Measurements from ENCODE around the gene AKNA.

AKNA gene, protein sequence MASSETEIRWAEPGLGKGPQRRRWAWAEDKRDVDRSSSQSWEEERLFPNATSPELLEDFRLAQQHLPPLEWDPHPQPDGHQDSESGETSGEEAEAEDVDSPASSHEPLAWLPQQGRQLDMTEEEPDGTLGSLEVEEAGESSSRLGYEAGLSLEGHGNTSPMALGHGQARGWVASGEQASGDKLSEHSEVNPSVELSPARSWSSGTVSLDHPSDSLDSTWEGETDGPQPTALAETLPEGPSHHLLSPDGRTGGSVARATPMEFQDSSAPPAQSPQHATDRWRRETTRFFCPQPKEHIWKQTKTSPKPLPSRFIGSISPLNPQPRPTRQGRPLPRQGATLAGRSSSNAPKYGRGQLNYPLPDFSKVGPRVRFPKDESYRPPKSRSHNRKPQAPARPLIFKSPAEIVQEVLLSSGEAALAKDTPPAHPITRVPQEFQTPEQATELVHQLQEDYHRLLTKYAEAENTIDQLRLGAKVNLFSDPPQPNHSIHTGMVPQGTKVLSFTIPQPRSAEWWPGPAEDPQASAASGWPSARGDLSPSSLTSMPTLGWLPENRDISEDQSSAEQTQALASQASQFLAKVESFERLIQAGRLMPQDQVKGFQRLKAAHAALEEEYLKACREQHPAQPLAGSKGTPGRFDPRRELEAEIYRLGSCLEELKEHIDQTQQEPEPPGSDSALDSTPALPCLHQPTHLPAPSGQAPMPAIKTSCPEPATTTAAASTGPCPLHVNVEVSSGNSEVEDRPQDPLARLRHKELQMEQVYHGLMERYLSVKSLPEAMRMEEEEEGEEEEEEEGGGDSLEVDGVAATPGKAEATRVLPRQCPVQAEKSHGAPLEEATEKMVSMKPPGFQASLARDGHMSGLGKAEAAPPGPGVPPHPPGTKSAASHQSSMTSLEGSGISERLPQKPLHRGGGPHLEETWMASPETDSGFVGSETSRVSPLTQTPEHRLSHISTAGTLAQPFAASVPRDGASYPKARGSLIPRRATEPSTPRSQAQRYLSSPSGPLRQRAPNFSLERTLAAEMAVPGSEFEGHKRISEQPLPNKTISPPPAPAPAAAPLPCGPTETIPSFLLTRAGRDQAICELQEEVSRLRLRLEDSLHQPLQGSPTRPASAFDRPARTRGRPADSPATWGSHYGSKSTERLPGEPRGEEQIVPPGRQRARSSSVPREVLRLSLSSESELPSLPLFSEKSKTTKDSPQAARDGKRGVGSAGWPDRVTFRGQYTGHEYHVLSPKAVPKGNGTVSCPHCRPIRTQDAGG (N-terminal part only)

DNA sequence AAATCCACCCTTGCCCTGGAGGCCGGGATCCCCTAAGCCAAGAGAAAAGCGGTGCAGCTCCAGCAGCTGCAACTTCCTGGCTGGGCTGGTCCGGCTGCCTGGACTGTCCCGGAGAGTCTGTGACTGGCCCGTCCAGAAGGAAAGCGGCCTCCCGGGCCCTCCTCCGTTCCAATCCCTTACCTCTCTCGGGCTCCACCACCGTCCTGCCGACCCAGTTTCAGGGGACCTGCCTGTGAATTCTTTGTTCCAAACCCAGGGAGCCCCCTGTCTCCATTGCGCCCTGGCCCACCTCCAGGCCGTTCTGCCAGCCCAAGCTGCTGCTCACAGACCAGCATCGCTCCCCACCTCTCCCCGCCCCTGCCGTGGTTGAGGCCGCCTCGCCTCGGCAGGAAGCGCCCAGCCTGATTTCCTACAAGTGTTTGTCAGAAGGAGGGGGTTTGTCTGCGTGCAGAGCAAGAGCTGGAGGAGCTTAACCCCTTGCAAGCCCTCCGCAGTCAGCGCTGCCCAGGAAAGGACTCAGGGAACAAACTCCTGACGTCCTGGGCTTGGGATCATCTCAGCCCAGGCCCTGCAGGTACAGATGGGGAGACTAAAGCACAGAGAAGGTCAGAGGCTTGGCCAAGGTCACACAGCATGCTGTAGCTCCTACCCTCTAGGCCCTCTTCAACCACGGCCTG is at the start of gene AKNA:
Gene AKNA (minus strand): TSS at position 303 of the 677 bp plus-strand sequence. CDS start 6,649 bp downstream, outside the sequence.
- DNase-seq (ENCODE audit: low spot score): no peak

DNA sequence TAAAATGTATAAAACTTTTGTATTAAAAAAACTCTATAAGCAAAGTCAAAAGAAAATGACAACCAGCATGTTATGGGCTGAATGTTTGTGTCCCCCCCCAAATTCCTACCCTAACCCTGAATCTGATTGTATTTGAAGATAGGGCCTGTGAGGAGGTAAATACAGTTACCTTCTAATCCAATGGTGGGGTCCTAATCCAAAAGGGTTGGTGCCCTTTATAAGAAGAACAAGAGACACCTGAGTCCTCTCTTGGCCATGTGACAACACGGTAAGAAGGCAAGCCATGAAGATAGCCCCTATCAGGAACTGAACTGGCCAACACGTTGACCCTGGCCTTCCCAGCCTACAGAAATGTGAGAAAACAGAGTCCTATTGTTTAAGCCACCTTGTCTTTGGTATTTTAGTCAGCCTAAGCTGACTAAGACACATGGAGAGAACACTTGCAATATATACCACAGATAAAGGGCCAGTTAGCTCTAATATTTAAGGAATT is 49.7 kb upstream of the AKNA start:
- DNase-seq (ENCODE audit: low spot score): no peak

DNA sequence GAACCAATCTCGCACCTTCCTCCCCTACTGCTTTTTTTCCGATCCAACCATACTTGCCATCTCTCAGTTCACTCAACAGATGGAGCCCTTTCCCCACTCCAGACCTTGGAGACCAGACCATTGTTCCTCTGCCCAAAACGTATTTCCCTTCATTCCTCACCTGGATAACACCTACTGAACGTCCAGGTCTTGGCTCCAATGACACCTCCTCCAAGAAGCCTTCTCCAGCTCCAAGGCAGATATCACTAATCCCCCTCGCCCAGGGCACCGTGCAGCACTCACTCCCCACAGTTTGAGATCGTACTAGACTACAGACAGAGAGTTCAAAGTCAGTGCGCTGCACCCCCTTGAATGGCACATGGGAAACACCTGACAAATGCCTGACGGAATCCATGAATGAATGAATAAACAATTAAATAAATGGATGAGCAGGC is 47.1 kb upstream of the AKNA start:
- peak; percentile 49 for DNase-seq (ENCODE audit: low spot score)

DNA sequence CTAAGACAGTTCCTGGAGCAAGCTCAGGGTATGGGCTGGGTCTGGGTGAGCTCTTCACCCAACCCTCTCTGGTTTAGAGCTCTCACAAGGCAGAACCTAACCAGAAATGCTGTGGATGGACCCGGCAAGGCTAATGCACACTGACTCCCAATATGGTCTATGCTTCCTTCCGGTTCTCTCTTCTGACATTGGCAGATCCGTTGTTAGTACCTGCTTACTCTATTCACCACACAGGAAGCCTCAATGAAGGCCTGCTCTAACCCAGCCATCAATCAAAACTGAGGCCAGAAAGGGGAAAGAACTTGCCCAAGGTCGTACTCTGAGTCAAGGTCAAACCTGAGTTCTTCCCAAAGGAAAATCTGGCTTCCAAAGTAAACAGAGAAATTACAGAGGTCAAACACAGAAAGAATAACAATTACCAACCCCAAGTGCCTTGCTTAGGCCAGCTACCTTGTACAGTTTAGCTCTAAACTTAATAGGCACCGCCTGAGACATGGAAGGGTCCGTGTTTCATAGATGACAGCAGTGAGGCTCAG is 46.0 kb upstream of the AKNA start:
- DNase-seq (ENCODE audit: low spot score): no peak

DNA sequence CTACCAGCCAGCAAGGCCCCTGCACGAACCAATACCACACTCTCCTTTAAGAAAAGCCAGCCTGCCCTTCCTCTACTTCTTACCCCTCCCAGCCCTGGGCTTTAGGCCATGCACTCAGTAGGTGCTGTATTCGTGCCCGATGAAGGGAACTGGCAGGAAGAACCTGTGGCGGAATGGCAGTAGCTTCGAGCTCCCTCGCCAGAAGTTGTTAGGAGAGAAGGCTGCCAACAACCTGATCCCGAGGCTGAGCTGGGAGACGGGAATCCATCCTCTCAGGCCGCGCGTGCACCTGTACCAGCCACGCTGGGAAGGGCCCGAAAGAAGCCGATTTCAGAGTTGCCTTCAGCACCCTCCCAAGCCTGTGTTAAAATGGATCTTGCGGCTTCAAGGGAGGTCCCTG is 45.3 kb upstream of the AKNA start:
- DNase-seq (ENCODE audit: low spot score): no peak

DNA sequence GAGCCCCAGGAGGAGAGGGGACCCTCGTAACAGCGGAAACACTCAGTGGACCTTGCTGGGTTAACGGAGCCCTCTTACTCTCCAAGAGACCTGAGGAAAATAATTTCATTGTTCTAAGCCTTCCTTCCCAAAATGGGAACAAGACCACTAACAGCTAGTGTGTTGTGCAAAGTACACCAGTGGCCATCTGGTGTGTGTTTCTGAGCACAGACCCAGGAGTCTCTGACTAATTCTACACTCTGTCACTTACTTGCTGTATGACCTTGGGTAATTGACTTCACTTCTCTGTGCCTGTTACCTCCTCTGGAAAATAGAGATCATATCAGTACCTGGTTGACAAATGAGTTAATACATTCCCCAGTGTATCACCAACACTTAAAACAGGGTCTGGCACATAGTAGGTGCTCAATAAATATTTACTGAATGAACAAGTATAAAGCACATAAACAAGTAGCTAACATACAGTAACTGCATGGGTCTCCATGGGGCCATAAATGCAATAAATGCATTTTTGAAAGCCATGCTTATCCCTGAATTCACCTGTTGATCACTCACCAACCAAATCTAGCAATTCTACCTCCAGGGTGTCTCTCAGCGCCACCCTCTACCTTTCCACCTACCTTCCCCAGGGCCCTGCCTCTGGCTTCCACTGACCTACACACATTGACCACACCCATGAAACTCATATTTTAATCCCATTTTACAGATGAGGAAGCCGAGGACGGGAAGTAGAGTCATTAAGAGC is 44.7 kb upstream of the AKNA start:
- no peak for DNase-seq (ENCODE audit: low spot score)

DNA sequence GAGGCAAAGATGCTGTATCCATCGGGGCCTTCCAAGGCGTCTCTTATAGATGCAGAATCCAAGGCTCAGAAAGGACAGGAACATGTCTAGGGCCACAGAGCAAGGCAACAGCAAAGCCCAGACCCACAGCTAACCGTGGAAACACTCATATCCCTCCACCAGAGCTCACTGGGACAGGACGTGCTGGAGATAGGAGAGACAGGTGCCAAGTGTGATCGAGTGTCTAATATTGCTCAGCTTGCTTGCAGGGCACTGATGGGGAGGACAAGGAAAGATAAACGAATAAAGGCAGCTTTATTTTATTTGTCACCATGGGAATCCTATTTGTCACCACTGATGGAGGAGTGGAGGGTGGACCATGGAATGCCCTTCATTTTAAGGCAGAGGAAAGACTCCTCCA is 44.0 kb upstream of the AKNA start:
- DNase-seq (ENCODE audit: low spot score): no peak

DNA sequence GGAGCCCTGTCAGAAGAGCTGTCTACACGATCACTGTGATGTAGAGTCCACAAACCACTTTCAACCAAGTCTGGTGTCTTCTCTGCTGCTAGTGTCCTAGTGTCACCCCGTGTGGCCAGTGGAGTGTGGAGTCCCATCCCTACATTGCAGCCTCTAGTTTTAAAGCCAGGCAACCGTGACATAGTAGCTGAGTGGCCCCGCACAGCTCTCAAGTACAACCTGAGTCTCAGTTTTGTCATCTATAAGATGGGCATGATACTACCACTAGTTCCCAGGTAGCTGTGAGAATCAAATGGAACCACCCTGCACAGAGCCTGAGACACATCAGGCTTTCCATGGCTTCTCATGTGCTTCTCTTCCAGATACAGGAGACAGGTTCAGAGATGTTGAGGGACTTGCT is 43.2 kb upstream of the AKNA start:
- DNase-seq (ENCODE audit: low spot score): no peak

DNA sequence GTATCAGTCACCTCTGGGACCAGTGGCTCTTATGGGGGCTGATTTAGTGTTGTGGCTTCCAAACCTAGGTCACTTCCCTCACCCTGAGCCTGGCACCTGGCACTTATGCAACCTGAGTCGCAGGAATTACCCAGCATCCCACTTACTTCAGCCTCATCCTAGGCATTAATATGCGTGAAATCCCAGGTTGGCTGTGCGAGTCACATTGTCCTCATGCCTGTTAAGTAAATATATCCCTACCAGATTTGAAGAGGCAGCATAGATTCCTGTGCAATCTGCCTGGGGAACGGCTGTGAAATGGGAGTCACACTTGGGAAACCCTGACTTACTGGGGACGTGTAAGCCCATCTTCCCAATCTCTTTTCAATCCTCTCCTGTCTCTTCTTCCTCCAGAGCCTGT is 42.7 kb upstream of the AKNA start:
- no peak for DNase-seq (ENCODE audit: low spot score)

DNA sequence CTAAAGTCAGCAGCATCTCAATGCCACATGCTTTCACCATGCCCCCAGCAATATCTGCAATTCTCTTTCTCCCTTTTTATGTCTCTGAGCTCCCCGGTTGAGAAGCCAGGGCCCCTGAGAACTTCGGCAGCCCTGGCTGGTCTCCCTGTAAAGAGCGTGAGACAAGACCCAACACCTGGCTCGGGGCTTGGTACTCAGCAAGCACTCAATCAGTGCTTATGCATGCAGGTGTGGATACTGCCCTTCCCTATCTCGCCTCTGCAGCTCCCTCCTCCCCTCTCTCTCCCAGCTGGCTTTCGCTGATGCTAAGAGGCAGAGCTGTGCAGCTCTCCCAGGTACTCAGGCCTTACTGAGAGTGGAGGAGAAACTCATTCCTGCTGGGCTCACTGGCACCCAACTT is 41.7 kb upstream of the AKNA start:
- no peak for DNase-seq (ENCODE audit: low spot score)

DNA sequence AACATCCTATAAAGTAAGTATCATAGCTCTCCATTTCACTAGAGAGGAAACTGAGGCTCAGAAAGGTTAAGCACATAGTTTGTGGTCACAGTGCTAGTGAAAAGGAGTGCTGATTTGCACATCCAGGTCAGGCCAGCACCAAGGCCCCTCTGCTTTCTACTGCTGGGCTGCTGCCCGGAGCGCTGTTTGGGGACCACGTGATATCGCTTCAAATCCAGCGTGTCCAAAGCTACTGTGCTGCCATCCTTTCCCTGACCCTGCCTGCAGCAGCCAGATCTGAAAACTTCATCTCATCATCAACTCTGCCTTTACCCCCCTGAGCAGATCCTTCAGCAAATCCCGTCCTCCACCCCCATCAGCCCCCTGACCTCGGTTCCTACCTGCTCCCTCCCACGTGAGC is 40.7 kb upstream of the AKNA start:
- DNase-seq (ENCODE audit: low spot score): no peak

DNA sequence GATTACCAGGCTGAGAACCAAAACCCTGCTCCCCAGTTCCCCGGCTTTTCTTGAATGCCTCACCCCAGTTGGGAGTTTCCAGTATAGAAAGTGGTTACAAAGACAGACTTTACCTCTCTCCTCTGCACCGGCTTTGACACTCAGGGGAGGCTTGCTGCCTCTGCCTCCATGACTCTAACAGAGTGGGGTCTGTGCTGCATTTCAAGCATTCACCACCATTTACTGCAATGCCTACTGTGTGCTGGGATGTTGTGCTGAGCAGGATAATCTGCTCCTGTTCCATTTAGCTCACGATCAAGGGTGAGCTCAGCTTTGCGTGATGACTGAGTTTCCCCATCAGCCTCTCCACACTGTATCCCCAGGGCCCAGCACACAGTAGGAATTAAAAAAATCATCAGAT is 39.9 kb upstream of the AKNA start:
- DNase-seq (ENCODE audit: low spot score): no peak

DNA sequence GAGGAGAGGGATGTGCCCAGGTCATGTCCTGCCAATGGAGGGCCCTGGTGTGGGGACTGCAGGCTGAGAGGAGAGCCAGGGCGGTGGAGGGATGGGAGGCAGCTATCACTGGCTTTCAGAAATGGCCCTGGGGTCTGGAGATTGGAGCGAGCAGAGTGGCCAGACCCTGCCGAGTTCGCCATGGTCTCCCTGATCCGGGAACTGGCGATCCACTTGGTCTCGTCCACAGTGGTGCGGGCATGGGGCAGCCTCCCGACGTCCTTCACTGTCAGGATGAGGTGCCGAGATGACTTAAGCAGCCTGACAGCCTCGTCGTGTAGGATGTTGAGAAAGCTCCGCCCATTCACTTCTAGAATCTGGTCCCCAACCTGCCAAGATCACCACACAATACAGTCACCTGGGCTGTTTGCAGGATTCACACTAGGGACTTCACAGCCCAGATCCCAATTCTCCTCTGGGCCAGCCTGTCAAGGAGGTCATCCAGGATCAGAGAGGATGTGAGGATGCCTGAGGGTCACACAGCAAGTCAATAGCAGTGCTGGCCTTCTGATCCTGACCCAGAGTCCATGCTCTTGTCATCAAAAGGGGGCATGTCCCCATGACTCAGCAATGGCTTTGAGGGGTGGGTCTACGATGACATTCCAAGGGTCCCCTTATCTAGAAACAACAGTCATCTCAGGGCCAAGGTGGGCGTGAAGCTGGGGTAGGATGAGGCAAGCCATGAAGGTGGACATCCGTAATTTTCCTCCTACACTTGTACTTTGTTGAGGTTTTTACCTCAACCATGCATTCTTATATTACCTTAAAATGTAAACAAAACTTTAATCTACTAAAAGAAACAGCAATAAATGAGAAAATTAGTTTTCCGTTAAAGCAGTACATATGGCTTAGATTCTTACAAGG is 38.5 kb upstream of the AKNA start:
- no peak for DNase-seq (ENCODE audit: low spot score)

DNA sequence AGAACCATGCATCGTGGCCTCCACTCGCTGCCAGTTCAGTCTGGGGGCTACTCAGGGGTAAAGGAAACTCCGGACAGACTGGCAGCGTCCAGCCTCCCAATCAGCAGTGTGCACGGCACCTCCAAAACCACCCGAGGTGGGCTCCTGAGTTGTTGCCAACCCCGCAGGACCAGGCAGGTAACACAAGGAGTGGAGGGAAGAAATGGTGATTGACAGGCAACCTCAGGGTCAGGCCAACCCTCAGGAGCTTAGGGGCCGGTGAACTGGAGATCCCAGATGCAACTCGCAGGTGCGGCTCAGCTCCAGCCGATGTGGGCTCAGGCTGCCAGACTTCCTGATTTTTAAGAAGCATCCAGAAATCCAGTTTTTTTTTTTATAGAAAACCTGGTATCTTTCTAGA is 37.3 kb upstream of the AKNA start:
- DNase-seq (ENCODE audit: low spot score): no peak

DNA sequence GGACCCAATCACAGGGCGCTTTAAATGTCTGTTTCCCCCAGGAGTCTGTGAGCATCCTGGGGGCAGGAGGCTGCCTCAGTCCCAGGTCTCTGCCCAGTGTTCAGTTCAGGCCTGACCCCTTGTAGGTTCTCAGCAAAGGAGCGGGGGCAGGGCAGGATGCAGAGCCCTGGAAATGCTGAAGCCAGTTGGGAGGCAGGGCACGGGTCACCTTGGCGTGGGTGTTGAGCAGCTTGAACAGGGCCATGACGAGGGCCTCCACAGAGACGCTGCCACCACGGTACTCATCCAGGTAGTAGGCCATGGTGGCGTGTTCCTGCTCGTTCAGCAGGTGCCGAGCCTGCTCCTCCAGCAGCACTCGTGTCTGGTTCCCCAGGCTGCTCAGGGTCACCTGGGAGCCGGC is 36.3 kb upstream of the AKNA start:
- no peak for DNase-seq (ENCODE audit: low spot score)

DNA sequence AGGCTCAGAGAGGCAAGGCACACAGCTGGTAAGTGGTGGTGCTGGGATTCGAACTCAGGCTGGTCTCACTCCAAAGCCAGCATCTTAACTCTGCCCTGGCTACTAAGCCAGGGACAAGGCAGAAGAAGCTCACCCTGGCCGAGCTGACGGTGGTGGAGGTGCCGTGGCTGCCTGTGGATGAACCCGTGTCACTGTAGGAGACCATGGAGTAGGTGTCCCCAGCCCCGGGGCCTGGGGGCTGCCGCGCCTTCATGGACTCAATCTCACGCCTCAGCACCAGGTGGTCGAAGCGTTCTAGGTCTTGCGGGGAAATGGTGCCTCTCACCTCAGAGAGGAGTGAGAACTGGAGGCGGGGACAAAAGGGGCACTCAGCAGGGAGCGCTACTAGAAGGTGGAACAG is 35.4 kb upstream of the AKNA start:
- DNase-seq (ENCODE audit: low spot score): no peak

DNA sequence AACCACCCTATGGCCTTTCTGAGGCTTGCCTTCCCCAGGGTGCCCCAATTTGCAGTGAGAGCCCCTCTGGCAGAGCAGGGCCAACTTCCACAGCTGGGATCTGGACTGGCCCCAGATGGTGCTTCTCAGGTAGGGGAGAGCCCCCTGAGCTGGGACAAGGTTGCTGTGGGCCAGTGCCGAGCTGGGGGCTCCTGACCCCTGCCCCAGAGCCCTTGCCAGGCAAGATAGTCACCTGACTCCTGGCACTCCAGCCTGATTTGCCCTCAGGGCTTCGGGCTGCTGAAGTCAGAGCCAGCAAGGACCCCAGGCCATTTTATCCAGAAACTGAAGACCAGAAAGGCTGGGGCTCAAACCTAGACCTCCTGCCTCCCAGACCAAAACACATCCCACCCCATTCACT is 33.4 kb upstream of the AKNA start:
- DNase-seq (ENCODE audit: low spot score): no peak

DNA sequence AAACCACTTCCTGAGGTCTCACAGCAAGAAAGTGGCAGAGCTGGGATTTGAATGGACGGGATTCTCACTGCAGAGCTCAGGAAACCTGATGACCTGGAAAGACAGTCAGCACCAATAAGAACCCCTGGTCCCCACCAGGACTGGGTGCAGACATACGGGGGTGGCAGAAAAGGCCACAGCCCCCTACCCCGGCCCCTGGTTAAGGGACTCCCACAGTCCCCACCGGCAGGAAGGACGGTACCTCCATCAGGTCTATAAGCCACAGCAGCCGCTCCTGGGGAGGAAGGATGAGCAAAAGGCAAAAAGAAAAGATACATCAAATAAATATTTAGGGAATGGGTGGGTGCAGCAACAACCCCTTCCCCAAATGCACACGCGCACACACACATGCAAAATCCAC is 32.0 kb upstream of the AKNA start:
- no peak for DNase-seq (ENCODE audit: low spot score)

DNA sequence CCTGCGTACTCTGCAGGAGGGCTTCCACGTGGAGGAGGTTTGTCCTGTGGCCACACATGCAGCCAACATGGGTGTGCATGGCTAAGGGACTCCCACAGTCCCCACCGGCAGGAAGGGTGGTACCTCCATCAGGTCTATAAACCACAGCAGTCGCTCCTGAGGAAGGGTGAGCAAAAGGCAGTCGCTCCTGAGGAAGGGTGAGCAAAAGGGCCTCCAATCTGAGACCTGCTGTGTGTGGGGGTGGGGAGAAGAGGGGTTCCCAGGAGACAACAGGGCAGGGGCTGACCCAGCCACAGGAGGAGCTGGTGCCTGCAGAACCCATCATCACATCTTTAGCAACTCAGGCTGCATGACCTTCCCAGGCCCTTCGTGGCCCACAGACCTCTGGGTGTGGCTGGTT is 30.3 kb upstream of the AKNA start:
- DNase-seq (ENCODE audit: low spot score): no peak

DNA sequence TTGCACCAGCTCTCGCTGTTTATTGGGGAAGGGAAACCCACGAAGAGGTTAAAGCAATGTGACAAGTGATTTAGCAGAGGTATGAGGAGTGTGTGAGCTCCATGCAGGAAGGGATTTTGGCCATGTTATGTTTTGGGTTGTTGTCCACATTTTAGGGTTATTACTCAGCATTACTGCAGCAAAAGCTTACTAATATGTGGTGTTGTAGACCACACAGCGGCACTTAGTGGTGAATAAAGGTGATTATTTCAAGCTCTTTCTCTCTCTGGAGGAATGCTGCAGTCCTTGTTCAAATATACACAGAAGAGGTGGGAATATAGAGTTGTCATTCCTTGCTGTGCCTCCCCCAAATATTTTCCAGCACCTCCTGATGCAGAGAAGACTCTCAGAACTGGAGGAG is 29.7 kb upstream of the AKNA start:
- DNase-seq (ENCODE audit: low spot score): peak; percentile 60

All from RKO (cell line).